Colon (tissue), 2 donors: ENCODE measurements around the gene KCNH8.

Experiments used
- FAIRE-seq: peaks from 2 replicates; lab custom pipeline; 2012; peaks lifted over from hg19 to GRCh38; lab: Jason Lieb, UNC
- donor health status: control.
- donor health status: control.

The KCNH8 gene

GRCh38 chr3:19250959-19251610 is 102.8 kb downstream of the KCNH8 start:
- no peak for FAIRE-seq

GRCh38 chr3:19254189-19254588 is 105.9 kb downstream of the KCNH8 start:
- FAIRE-seq = no peak

- FAIRE-seq = no peak
These were observed 106.6 kb downstream of the KCNH8 start for GRCh38 chr3:19254784-19255338.

- FAIRE-seq = no peak
These were observed 108.0 kb downstream of the KCNH8 start for GRCh38 chr3:19256313-19256712.

- FAIRE-seq = no peak
These were observed 115.3 kb downstream of the KCNH8 start for GRCh38 chr3:19263606-19264005.

GRCh38 chr3:19264424-19264823 is 116.1 kb downstream of the KCNH8 start:
- FAIRE-seq = no peak

- no peak for FAIRE-seq
These were observed 118.7 kb downstream of the KCNH8 start for GRCh38 chr3:19267040-19267439.

- no peak for FAIRE-seq
These were observed 122.2 kb downstream of the KCNH8 start for GRCh38 chr3:19270481-19270880.

GRCh38 chr3:19272296-19272695 is 124.0 kb downstream of the KCNH8 start:
- FAIRE-seq = no peak

- FAIRE-seq = no peak
These were observed 124.8 kb downstream of the KCNH8 start for GRCh38 chr3:19273091-19273490.

- FAIRE-seq = no peak
These were observed 126.3 kb downstream of the KCNH8 start for GRCh38 chr3:19274576-19274975.

- no peak for FAIRE-seq
These were observed 136.7 kb downstream of the KCNH8 start for GRCh38 chr3:19284974-19285373.

GRCh38 chr3:19293295-19293694 is 145.0 kb downstream of the KCNH8 start:
- FAIRE-seq = no peak

- FAIRE-seq = no peak
These were observed 146.9 kb downstream of the KCNH8 start for GRCh38 chr3:19295208-19295607.

GRCh38 chr3:19331931-19332330 is 183.6 kb downstream of the KCNH8 start:
- no peak for FAIRE-seq

- FAIRE-seq = no peak
These were observed 185.8 kb downstream of the KCNH8 start for GRCh38 chr3:19334120-19334519.

- FAIRE-seq = no peak
These were observed 190.5 kb downstream of the KCNH8 start for GRCh38 chr3:19338769-19339168.

GRCh38 chr3:19342389-19342788 is 194.1 kb downstream of the KCNH8 start:
- no peak for FAIRE-seq

- FAIRE-seq = no peak
These were observed 198.4 kb downstream of the KCNH8 start for GRCh38 chr3:19346759-19347158.

GRCh38 chr3:19347671-19348070 is 199.4 kb downstream of the KCNH8 start:
- FAIRE-seq = no peak

- no peak for FAIRE-seq
These were observed 200.2 kb downstream of the KCNH8 start for GRCh38 chr3:19348500-19348899.

- no peak for FAIRE-seq
These were observed 200.7 kb downstream of the KCNH8 start for GRCh38 chr3:19348941-19349564.

- no peak for FAIRE-seq
These were observed 209.6 kb downstream of the KCNH8 start for GRCh38 chr3:19357947-19358346.

GRCh38 chr3:19363071-19363470 is 214.8 kb downstream of the KCNH8 start:
- no peak for FAIRE-seq
